ENCODE data around the gene ODF2. TPM values are rescaled to one million over a fixed set of nuclear protein-coding genes. Genes with fewer than 3 reads are reported as not detected.
"Not testable (repeated sequence)": the region's sequence is repeated elsewhere in the genome, so short reads cannot be mapped to it uniquely, and the experiment has no call there.

ODF2 gene
- total RNA-seq, 4 donors from 2014 or later: 14.4 to 37.3 (median 25.9) TPM

DNA sequence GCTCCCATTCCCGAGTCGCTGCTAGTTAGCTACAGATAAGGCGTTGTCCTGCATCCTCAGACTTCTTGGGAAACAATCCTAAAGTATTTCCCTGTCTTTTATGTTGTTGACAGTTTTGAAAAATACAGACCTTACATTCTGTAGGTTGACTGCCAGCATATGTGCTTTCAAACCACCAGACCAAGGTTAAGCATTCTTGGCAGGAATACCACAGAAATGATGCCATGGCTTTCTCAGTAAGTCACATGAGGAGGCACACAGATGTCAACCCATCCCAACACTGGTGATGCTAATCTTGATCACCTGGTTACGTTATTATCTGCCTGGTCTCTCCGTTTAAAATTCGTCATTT is 49.6 kb downstream of the ODF2 start:
- H3K4me1 ChIP-seq: peaks cover 0 to 3% of the 10 kb centered on the region in 2 donors
- peak overlapping the region in 1 of 2 donors; percentile 74 for H3K27ac ChIP-seq
- intact Hi-C loops (cut with DNase I; ENCODE audit: low total_unique reads): no loop called here
- peak overlapping the region; percentile 63 to 94 for H3K4me3 ChIP-seq
- no peaks in the 10 kb centered on the region for H3K36me3 ChIP-seq
- DNase-seq: no peak
- TF ChIP-seq POLR2A (IDR thresholded peaks at IDR 0.05): no peak
- TF ChIP-seq, protein P1, sequence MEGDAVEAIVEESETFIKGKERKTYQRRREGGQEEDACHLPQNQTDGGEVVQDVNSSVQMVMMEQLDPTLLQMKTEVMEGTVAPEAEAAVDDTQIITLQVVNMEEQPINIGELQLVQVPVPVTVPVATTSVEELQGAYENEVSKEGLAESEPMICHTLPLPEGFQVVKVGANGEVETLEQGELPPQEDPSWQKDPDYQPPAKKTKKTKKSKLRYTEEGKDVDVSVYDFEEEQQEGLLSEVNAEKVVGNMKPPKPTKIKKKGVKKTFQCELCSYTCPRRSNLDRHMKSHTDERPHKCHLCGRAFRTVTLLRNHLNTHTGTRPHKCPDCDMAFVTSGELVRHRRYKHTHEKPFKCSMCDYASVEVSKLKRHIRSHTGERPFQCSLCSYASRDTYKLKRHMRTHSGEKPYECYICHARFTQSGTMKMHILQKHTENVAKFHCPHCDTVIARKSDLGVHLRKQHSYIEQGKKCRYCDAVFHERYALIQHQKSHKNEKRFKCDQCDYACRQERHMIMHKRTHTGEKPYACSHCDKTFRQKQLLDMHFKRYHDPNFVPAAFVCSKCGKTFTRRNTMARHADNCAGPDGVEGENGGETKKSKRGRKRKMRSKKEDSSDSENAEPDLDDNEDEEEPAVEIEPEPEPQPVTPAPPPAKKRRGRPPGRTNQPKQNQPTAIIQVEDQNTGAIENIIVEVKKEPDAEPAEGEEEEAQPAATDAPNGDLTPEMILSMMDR (IDR thresholded peaks at IDR 0.05): no peak
- H3K27me3 ChIP-seq: no peaks in the 10 kb centered on the region
- H3K9me3 ChIP-seq: no peaks in the 10 kb centered on the region

DNA sequence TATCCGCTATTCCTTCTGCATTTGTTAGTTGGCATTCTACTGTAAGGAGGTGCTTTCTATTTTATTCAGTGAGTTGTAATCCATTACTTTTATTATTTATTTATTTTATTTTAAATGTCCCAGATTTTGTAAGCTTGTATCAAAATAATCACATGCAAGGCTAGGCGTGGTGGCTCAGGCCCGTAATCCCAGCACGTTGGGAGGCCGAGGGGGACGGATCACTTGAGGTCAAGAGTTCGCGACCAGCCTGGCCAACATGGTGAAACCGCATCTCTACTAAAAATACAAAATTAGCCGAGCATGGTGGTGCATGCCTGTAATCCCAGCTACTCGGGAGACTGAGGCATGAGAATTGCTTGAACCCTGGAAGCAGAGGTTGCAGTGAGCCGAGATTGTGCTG is 50.1 kb downstream of the ODF2 start:
- H3K9me3 ChIP-seq; intact Hi-C loops (cut with DNase I; ENCODE audit: low total_unique reads); DNase-seq; H3K27ac ChIP-seq; H3K27me3 ChIP-seq; H3K4me1 ChIP-seq; H3K36me3 ChIP-seq: not testable (repeated sequence)
- H3K4me3 ChIP-seq: peak overlapping the region; percentile 63 to 94

DNA sequence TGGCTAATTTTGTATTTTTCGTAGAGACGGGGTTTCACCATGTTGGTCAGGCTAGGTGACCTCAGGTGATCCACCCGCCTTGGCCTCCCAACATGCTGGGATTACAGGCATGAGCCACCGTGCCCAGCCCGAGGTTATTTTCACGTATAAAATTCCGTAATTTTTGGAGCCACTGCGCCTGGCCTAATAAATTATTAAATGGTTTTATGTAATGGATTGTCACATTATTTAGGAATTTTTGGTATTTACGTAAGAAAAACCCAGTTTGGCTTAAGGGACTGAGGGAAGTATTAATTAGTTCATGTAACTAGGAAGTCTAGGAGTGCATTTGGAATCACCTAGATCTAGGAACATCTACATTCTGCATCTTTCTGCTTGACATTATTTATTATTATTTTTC is 57.0 kb downstream of the ODF2 start:
- no peak for DNase-seq
- Histone ChIP-seq H3K4me3 (no peak overlapping the region), H3K4me1 (no peaks in the 10 kb centered on the region), H3K36me3 (no peaks in the 10 kb centered on the region), H3K27me3 (no peaks in the 10 kb centered on the region), H3K9me3 (no peaks in the 10 kb centered on the region), H3K27ac (no peak overlapping the region)
- intact Hi-C loops (cut with DNase I; ENCODE audit: low total_unique reads): no loop called here
- no peak for TF ChIP-seq POLR2A (IDR thresholded peaks at IDR 0.05)
- TF ChIP-seq, protein P1 (IDR thresholded peaks at IDR 0.05): no peak

DNA sequence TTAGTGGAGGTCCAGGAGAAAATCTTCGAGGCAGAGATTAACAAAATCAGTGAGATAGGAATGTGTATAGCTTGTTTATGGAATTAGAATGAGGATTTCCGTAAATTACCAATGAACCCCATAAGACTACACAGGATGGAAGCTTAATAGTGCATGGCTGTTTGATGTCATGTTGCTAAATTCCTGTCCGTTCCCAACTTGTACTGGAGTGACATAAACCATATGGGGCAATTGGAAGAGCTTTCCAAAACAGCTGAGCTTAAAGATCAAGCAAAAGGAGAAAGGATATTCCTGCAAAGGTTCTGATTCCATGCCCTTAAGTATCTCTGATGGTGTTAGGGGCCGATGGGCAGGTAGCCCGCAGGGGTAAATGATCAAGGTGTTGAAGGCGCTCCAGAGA is 66.2 kb downstream of the ODF2 start:
- intact Hi-C loops (cut with DNase I; ENCODE audit: low total_unique reads): no loop called here
- DNase-seq: no peak
- Histone ChIP-seq H3K36me3 (no peaks in the 10 kb centered on the region), H3K27me3 (no peaks in the 10 kb centered on the region), H3K27ac (no peak overlapping the region), H3K9me3 (no peaks in the 10 kb centered on the region), H3K4me3 (no peak overlapping the region), H3K4me1 (no peaks in the 10 kb centered on the region)
- no peak for TF ChIP-seq POLR2A (IDR thresholded peaks at IDR 0.05)
- TF ChIP-seq, protein P1 (IDR thresholded peaks at IDR 0.05): no peak

DNA sequence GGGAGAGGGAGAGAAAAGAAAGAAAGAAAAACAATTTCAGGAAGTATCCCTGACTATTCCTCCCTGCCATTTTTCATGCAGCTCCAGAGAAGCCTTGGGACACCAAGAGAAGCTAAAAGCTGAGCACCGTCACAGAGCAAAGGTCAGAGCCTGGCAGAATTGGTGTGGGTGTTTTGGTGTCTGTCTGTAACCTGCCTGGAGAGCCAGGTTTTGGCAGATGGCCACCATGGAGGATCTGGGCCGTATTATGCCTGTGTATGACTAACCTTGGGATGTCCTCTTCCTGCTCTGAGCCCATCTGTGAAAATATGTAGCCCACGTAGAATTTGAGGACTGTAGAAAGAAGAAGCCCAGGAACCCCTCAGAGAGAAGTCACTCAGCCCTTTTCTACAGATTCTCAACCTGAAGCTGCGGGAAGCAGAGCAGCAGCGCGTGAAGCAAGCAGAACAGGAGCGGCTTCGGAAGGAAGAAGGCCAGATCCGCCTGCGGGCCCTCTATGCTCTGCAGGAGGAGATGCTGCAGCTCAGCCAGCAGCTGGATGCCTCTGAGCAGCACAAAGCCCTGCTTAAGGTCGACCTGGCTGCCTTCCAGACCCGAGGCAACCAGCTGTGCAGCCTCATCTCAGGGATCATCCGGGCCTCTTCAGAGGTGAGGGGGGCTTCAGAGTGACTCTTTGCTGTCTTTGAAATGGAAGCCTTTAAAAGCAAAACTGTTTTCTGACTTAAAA is 67.6 kb downstream of the ODF2 start:
- Histone ChIP-seq H3K36me3 (no peaks in the 10 kb centered on the region), H3K9me3 (no peaks in the 10 kb centered on the region), H3K27me3 (no peaks in the 10 kb centered on the region), H3K4me1 (no peaks in the 10 kb centered on the region), H3K27ac (no peak overlapping the region), H3K4me3 (no peak overlapping the region)
- peak; percentile 24 to 40 for DNase-seq
- intact Hi-C loops (cut with DNase I; ENCODE audit: low total_unique reads): no loop called here
- TF ChIP-seq, protein P1 (IDR thresholded peaks at IDR 0.05): no peak
- TF ChIP-seq POLR2A (IDR thresholded peaks at IDR 0.05): no peak

DNA sequence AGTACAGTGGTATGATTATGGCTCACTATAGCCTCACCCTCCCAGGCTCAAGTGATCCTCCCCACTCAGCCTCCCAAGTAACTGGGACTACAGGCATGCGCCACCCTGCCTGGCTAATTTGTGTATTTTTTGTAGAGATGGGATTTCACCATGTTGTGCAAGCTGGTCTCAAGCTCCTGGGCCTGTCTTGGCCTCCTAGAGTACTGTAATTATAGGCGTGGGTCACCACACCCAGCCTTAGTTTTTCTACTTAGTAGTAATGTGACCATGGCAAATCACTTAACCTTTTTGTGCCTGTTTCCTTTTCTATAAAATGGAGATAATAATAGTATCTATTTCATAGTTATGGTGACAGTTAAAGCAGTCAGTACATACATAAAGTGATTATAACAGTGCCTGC is 70.9 kb downstream of the ODF2 start:
- Histone ChIP-seq H3K27me3 (no peaks in the 10 kb centered on the region), H3K27ac (no peak overlapping the region), H3K9me3 (no peaks in the 10 kb centered on the region), H3K36me3 (no peaks in the 10 kb centered on the region), H3K4me3 (no peak overlapping the region), H3K4me1 (no peaks in the 10 kb centered on the region)
- intact Hi-C loops (cut with DNase I; ENCODE audit: low total_unique reads): no loop called here
- no peak for DNase-seq
- TF ChIP-seq, protein P1 (IDR thresholded peaks at IDR 0.05): no peak
- TF ChIP-seq POLR2A (IDR thresholded peaks at IDR 0.05): no peak
